Measurements from ENCODE around the gene SEL1L3. TPM values are rescaled to one million over a fixed set of nuclear protein-coding genes. Genes with fewer than 3 reads are reported as not detected.

SEL1L3 gene
- total and polyA plus RNA-seq, 7 donors, result 1.0 to 4.3 (median 1.6) TPM

GRCh38 chr4:25874655-25875054, 11.9 kb upstream of the SEL1L3 start:
- DNase-seq (no peak), ATAC-seq (no peak)
- Histone ChIP-seq H3K4me3 (no peak overlapping the region), H3K27ac (no peak overlapping the region), H3K4me1 (no peaks in the 10 kb centered on the region), H3K9me3 (no peaks in the 10 kb centered on the region), H3K27me3 (ENCODE audit: insufficient read depth in 3 of 3, low read length in 2 of 3) (no peaks in the 10 kb centered on the region), H3K36me3 (ENCODE audit: insufficient read depth in 1 of 2, low read depth in 1 of 2) (no peaks in the 10 kb centered on the region)
- intact Hi-C loops (cut with DNase I), result no loop called here
- WGBS, 3 donors, result 83 to 94% (median 92%) methylated on average over 3 of the region's 3 CpGs
- TF ChIP-seq, protein P1, sequence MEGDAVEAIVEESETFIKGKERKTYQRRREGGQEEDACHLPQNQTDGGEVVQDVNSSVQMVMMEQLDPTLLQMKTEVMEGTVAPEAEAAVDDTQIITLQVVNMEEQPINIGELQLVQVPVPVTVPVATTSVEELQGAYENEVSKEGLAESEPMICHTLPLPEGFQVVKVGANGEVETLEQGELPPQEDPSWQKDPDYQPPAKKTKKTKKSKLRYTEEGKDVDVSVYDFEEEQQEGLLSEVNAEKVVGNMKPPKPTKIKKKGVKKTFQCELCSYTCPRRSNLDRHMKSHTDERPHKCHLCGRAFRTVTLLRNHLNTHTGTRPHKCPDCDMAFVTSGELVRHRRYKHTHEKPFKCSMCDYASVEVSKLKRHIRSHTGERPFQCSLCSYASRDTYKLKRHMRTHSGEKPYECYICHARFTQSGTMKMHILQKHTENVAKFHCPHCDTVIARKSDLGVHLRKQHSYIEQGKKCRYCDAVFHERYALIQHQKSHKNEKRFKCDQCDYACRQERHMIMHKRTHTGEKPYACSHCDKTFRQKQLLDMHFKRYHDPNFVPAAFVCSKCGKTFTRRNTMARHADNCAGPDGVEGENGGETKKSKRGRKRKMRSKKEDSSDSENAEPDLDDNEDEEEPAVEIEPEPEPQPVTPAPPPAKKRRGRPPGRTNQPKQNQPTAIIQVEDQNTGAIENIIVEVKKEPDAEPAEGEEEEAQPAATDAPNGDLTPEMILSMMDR (IDR thresholded peaks at IDR 0.05), result no peak

- Histone ChIP-seq H3K9me3 (no peaks in the 10 kb centered on the region), H3K27ac (no peak overlapping the region), H3K36me3 (ENCODE audit: insufficient read depth in 1 of 2, low read depth in 1 of 2) (no peaks in the 10 kb centered on the region), H3K27me3 (ENCODE audit: insufficient read depth in 3 of 3, low read length in 2 of 3) (no peaks in the 10 kb centered on the region), H3K4me3 (no peak overlapping the region), H3K4me1 (no peaks in the 10 kb centered on the region)
- intact Hi-C loops (cut with DNase I), result no loop called here
- TF ChIP-seq, protein P1 (IDR thresholded peaks at IDR 0.05), result no peak
- DNase-seq, result no peak
- no peak for ATAC-seq
- WGBS, 3 donors, result 79 to 87% (median 81%) methylated on average over 7 of the region's 7 CpGs
Observed at GRCh38 chr4:25873632-25874129, 10.9 kb upstream of the SEL1L3 start.

GRCh38 chr4:25872851-25873631, 10.3 kb upstream of the SEL1L3 start:
- Histone ChIP-seq H3K27me3 (ENCODE audit: insufficient read depth in 3 of 3, low read length in 2 of 3) (no peaks in the 10 kb centered on the region), H3K4me1 (no peaks in the 10 kb centered on the region), H3K27ac (no peak overlapping the region), H3K36me3 (ENCODE audit: insufficient read depth in 1 of 2, low read depth in 1 of 2) (no peaks in the 10 kb centered on the region), H3K9me3 (no peaks in the 10 kb centered on the region), H3K4me3 (no peak overlapping the region)
- ATAC-seq, result no peak
- TF ChIP-seq, protein P1 (IDR thresholded peaks at IDR 0.05), result no peak
- DNase-seq, result no peak
- intact Hi-C loops (cut with DNase I), result no loop called here
- 84 to 87% (median 85%) methylated on average over 13 of the region's 13 CpGs for WGBS, 3 donors

DNA sequence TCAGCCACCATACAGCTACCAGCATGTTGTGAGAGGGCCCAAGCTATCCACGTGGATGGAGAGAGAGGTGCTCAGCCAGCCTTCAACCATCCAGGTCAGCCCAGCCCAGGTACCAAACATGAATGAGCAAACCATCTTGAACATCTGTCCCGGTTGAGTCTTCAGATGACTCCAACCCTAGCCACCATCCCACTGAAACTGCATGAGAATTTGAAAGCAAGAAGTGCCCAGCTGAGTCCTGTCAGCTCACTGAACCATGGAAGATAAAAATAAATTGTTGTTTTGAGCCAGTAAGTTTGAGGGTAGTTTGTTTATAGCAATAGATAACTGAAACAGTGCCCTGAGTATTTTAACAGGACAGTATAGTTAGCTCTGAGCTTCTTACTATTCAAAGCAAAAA, 7.3 kb upstream of the SEL1L3 start:
- TF ChIP-seq, protein P1 (IDR thresholded peaks at IDR 0.05), result no peak
- DNase-seq (no peak), ATAC-seq (no peak)
- H3K4me3 ChIP-seq, result no peak overlapping the region
- 84 to 90% (median 84%) methylated on average over 2 of the region's 2 CpGs for WGBS, 3 donors
- intact Hi-C loops (cut with DNase I), result no loop called here
- H3K9me3 ChIP-seq, result no peaks in the 10 kb centered on the region
- no peaks in the 10 kb centered on the region for H3K36me3 ChIP-seq (ENCODE audit: insufficient read depth in 1 of 2, low read depth in 1 of 2)
- no peak overlapping the region for H3K27ac ChIP-seq
- no peaks in the 10 kb centered on the region for H3K4me1 ChIP-seq
- H3K27me3 ChIP-seq (ENCODE audit: insufficient read depth in 3 of 3, low read length in 2 of 3), result no peaks in the 10 kb centered on the region
